Muscle of arm (tissue), 12 donors: ENCODE results near the gene SPAG7. TPM values are rescaled to one million over a fixed set of nuclear protein-coding genes. Genes with fewer than 3 reads are reported as not detected.
"Not testable (repeated sequence)": the region's sequence is repeated elsewhere in the genome, so short reads cannot be mapped to it uniquely, and the experiment has no call there.

ENCODE experiments used
- DNase-seq: peaks from one replicate; pipeline ENCODE4 v3.0.0-alpha.2; 2013
- polyA plus RNA-seq, 12 donors: library from polyadenylated mRNA; unstranded; fragments of 120-200 nt; gene quantifications; one replicate each; pipeline ENCODE4 v1.2.1, GENCODE V29; 2013; ENCODE audit not compliant: insufficient read length in 12 of 12

The SPAG7 gene
- polyA plus RNA-seq, 12 donors = 62.8 to 91.4 (median 84.4) TPM; not detected in 1

DNA sequence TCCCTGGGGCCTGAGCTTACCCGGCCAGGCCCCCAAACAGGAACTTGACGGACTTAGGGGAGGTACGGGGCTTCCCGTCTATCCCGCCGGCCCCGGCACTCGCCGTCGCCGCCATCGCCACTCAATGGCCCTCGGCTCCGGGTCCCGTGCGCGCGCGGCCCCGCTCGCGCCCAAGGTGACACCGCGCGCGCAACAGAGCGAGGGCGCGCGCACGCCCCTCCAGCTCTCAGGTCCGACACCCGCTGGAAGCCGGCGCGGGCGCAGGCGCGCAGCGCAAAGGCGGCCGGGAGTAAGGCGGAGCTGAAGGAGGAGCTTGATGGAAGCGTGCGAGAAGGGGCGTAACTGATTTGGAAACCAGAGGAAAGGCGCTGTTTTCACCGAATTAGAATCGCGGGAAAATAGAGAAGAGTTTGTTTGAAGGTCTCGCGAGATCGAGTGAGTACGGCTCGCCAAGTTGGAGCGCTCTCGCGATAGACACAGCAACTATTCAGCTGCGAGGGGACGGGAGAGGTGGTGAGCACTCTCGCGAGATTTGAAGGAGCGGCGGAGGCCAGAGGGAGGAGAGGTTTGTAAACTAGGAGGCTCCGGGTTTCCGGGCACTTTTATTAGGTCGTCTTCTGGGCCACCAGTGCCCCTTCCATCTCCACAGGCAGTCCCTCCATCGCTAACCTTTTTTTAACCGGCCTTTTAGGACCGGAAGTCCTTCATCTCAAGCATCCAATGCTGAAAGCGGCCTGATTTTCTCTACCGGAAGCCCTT, 27.6 kb downstream of the SPAG7 start, which contains the start of the genes RNF167 and SLC25A11:
Gene RNF167 (plus strand): TSS at position 473 of the 759 bp plus-strand sequence. CDS start 642 bp downstream, outside the sequence.
Gene SLC25A11 (minus strand): TSS at position 251 of the 759 bp plus-strand sequence. CDS start 136 bp downstream, at position 115.
- peak; percentile 100 for DNase-seq

DNA sequence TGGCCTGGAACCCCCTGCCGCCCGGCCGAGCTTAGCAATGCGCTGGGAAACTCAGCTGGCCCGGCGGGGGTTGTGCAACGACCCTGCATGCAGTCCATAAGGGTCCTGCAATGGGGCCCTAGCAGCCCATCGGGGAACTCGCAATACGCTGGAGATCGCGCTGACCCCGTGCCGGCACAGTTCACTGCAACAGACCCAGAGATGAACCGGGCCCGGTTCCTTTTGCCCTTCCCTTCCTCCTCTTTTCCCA, 28.1 kb downstream of the SPAG7 start:
- DNase-seq = no peak

DNA sequence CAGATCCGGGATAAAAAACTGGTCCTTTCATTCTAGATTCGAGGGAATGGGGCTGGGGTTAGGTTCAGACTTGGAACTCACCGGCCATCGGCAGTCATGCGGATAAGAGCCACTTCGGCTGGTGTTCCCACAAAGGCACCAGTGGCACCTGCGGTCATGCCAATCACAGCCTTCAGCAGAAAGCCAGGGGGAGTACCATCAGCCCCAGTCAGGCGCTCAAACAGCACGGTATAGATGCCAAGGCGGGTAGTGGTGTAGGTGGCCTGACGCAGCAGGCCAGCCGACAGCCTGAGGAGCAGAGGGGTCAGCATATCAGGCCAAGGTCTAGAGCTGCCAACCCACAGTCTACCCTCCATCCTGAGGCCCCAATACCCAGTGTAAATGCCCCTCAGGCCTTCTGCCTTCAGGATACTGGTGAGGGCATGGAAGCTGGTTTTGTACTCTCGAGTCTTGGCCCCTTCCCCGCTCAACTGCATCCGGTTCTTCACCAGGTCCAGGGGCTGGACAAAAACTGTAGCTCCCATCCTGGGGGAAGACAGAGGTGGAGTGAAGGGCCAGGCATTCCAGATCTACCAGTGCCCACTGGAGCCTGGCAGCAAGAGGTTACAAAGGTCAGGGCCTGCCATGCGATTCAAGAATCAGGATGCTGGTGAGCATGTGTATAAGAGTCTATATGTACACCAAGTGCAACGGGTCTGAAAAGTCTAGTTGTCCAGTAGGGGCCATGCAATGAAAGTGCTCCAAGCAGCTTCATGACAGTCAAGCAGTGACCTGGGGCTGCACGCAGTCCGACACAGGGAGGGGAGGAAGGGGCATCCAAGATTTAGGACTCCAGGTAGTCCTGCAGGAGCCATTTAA, 28.7 kb downstream of the SPAG7 start:
- no peak for DNase-seq

DNA sequence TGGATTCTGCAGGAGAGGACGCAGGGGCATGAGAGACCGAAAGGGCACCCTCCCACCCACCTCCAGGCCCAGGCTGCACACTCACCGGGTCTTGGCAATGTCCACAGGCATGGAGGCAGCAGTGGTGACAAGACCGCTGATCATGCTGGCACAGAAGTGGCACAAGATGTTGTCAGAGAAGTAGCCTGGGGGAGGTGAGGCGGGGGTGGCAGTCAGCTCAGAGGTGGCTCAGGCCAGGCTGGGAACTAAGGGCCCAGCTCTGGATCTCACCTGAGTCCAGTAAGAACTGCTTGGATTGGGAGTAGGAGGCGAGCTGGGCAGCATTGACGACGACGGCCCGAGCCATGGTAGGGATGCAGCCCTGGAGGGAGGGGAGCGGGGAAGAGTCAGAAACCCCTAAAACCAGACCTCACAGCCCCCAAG, 29.5 kb downstream of the SPAG7 start:
- no peak for DNase-seq

DNA sequence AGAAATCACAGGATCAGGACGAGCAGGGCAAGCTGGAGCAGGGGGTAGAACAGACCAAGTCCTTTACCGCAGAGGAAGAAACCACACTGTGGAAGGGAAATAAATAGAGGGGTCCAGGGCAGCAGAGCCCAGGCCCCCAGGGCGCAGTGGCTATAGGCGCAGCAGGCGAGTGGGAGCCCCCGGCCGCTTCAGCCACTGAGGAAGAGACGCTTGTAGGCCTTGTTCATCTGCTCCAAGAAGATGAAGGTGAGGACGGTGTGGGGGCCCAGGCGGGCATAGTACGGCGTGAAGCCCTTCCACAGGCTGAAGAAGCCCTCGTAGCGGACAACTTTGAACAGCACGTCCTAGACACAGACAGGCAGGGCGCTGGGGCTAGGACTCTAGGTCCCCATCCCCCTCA, 30.1 kb downstream of the SPAG7 start:
- no peak for DNase-seq

DNA sequence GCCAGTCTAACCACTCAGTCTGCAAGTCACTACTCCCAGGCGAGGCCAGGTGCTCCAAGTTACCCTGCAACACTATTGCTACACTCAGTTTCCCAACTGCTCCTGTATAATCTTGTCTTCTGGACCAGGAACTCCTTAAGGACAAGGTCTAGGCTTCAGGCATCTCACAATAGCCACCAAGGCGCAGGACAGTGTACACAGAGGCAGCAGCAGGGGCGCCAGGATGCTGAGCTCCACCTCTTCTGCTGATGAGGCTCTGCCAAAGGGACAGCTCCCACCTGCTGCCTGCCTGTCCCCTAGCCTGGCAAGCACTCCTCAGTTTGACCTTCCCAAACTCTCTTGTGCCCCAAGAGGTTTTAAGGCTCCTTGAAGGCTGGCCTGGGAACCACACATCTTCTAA, 31.2 kb downstream of the SPAG7 start:
- DNase-seq = no peak

DNA sequence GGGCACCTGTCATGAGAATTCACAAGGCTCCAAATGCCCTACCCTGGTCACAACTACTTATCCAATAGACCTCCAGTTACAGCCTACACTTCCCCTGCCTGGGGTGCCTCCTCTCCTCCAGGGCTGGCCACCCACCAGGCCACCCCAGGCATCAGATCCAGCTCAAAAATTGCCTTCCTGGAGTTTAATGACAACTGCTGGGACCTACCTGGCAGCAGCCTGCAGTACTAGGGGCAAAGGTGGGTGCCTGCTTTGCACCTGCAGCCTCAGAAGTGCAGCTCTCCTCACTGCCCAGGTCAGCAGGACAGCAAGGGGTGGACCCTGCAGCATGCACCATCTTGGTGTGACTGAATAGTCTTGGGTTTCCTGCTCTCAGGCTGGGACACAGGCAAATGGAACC, 32.0 kb downstream of the SPAG7 start:
- DNase-seq = no peak

DNA sequence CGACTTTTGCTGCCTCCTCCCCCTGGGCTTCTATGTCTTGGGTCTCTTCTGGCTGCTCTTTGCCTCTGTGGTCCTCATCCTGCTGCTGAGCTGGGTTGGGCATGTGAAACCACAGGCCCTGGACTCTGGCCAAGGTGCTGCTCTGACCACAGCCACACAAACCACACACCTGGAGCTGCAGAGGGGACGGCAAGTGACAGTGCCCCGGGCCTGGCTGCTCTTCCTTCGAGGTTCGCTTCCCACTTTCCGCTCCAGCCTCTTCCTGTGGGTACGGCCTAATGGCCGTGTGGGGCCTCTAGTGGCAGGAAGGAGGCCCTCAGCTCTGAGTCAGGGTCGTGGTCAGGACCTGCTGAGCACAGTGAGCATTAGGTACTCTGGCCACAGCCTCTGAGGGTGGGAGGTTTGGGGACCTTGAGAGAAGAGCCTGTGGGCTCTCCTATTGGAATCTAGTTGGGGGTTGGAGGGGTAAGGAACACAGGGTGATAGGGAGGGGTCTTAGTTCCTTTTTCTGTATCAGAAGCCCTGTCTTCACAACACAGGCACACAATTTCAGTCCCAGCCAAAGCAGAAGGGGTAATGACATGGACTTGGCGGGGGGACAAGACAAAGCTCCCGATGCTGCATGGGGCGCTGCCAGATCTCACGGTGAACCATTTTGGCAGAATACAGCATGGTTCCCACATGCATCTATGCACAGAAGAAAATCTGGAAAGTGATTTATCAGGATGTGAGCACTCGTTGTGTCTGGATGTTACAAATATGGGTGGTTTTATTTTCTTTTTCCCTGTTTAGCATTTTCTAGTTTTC, 33.2 kb downstream of the SPAG7 start:
- DNase-seq = no peak

DNA sequence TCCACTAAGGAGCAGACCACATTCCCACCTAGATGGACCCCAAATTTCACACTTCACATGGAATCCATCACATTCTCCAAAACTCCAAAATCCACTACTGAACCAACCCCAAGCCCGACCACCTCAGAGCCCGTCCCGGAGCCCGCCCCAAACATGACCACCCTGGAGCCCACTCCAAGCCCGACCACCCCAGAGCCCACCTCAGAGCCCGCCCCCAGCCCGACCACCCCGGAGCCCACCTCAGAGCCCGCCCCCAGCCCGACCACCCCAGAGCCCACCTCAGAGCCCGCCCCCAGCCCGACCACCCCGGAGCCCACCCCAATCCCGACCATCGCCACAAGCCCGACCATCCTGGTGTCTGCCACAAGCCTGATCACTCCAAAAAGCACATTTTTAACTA, 34.0 kb downstream of the SPAG7 start:
- no peak for DNase-seq

DNA sequence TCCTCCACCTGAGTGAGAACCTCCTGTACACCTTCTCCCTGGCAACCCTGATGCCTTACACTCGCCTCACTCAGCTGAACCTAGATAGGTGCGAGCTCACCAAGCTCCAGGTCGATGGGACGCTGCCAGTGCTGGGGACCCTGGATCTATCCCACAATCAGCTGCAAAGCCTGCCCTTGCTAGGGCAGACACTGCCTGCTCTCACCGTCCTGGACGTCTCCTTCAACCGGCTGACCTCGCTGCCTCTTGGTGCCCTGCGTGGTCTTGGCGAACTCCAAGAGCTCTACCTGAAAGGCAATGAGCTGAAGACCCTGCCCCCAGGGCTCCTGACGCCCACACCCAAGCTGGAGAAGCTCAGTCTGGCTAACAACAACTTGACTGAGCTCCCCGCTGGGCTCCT, 34.9 kb downstream of the SPAG7 start:
- no peak for DNase-seq

DNA sequence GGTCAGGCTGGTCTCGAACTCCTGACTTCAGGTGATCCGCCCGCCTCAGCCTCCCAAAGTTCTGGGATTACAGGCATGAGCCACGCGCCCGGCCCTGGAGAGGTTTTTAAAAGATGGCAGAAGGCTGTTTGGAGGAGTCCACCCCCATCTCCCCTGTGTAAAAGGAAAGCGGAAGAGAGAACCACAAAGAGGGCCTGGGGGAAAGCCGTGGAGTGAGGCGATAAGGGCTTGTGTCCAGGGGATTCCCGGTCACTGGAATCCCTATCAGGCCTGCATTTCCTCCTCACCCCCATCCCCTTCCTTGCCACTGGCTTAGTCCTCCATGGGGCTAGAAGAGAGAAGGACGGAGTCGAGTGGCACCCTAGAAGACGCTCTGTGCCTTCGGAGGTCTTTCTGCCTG, 35.7 kb downstream of the SPAG7 start, which contains the start of gene GP1BA:
Gene GP1BA (plus strand): TSS at position 315 of the 400 bp plus-strand sequence. CDS start 328 bp downstream, outside the sequence.
- no peak for DNase-seq

DNA sequence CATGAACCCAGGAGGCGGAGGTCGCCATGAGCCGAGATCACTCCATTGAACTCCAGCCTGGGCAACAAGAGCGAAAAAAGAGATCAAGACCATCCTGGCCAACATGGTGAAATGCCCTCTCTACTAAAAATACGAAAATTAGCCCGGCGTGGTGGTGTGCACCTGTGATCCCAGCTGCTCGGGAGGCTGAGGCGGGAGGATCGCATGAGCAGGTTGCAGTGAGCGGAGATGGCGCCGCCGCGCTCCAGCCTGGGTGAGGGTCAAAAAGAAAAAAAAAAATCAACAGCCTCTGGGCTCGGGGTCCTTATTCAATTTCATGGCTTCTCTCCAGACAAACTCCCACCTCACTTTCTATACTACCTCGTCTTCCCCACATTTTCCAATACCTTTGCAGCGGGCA, 38.7 kb downstream of the SPAG7 start:
- DNase-seq = no peak

DNA sequence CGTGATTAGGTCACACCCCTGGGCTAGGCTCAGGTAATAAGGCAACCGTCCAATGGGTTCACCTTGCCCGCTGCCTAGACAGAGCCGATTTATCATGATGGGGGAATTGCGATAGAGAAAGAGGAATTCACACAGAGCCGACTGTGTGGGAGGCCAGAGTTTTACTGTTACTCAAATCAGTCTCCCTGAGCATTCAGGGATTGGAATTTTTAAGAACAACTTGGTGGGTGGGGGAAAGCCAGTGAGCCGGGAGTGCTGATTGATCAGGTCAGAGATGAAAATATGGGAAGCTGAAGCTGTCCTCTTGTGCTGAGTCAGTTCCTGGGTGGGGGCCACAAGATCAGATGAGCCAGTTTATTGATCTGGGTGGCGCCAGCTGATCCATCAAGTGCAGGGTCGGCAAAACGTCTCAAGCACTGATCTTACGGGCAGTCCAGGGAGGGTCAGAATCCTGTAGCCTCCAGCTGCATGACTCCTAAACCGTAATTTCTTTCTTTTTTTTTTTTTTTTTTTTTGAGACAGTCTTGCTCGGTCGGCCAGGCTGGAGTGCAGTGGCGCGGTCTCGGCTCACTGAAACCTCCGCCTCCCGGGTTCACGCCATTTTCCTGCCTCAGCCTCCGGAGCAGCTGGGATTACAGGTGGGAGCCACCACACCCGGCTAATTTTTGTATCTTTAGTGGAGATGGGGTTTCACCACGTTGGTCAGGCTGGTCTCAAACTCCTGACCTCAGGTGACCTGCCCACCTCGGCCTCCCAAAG, 40.9 kb downstream of the SPAG7 start:
- not testable (repeated sequence) for DNase-seq

DNA sequence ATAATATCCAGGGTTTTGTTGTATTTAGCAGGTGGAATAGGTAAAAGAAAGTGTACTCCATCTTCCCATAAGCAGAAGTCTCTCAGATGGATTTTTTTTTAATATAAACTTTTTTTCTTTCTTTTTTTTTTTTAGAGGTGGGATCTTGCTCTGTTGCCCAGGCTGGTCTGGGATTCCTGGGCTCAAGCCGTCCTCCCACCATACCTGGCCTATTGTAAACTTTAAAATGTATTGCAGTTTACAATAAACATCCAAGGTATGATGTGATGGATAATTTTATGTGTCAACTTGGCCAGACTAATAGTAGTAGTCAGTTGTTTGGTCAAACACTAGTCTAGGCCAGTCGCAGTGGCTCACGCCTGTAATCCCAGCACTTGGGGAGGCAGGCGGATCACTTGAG, 46.3 kb downstream of the SPAG7 start:
- no peak for DNase-seq

DNA sequence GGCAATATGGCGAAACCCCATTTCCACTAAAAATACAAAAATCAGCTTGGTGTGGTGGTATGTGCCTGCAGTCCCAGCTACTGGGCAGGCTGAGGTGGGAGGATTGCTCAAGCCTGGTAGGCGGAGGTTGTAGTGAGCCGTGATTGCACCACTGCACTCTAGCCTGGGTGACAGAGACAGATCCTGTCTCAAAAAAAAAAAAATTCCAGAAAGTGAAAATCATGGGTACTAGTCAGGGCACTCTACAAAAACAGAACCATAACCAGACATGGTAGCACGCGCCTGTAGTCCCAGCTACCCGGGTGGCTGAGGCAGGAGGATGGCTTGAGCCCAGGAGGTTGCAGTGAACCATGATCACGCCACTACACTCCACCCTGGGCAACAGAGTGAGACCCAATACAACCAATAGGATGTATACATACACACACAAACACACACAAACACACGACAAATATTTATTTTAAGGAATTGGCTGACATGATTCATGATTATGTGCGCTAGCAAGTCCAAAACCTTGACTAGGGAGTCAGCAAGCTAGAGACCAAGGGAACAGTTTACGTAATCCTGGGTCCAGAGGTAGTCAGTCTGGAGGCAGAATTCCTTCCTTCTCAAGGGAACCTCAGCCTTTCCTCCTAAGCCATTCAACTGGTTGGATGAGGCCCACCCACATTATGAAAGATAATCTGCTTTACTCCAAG, 47.1 kb downstream of the SPAG7 start:
- no peak for DNase-seq

DNA sequence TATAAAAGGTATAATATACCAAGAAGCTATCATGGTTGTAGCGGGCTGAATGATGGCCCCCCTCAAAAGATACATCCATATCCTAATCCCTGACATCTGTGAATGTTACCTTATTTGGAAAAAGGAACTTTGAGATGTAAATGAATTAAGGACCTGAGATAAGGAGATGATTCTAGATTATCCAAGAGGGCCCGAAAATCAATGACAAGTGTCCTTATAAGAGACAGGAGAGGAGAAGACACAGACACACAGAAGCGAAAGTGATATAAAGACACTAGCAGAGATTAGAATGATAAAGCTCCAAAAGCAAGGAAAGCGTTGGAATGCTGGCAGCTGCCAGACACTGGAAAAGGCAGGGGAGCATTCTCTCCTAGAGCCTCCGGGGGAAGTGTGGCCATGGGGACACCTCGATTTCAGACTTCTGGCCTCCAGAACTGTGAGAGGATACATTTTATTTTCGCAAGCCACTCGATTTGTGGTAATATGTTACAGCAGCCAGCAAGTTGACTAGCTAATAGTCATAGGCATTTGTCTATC, 48.0 kb downstream of the SPAG7 start:
- no peak for DNase-seq

DNA sequence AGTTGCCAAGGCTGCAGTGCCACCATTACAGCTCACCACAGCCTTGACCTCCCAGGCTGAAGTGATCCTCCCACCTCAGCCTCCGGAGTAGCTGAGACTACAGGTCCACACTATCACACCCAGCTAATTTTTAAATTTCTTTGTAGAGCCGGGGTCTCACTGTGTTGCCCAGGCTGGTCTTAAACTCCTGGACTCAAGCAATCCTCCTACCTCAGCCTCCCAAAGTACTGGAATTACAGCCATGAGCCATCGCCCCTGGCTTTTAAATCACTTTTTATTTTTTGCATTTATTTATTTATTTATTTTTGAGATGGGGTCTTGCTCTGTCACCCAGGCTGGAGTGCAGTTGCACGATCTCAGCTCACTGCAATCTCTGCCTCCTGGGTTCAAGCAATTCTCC, 53.1 kb downstream of the SPAG7 start:
- not testable (repeated sequence) for DNase-seq

DNA sequence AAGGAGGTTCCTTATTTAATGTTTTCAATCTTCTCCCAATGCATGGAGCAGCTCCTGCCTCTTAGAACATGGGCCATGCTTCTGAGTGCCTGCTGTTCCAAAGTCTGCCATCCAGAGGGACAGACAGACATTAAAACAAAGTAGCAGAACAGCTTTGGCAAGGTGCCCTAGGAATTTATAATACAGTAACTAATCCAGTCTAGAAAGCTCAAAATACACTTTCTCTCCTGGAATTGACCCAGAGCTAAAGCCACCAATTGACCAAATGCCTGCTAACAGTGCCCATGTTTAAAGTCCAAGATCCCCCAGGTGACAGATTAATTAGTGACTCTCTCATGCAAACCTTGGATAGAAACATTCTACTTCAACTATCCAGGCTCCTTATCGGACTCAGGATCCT, 53.6 kb downstream of the SPAG7 start:
- no peak for DNase-seq
